DND-41 (cell line): ENCODE results near the gene HLF.

Experiments used
- ATAC-seq: fragments of 200-7000 bp; cut with Tn5 transposase; 3 replicates; pipeline ENCODE4 v1.9.1; 2021; ENCODE audit warnings: low read depth; ENCODE audit not compliant: insufficient read depth
- DNase-seq: peaks from one replicate; pipeline ENCODE4 v3.0.0-alpha.2; 2020
- H2AFZ ChIP-seq: 2 replicates; pipeline ENCODE4 v1.6.0; 2012; ENCODE audit warnings: low read depth, low read length
- H3K27ac ChIP-seq: 2 replicates; pipeline ENCODE4 v1.5.1; 2012; ENCODE audit warnings: low read length, inconsistent platforms
- H3K27me3 ChIP-seq: fragments of 200-600 bp; sonication (generic); 2 replicates; pipeline ENCODE4 v1.6.0; 2012; ENCODE audit warnings: low read length, mild to moderate bottlenecking, inconsistent platforms; ENCODE audit not compliant: insufficient read depth, poor library complexity
- H3K36me3 ChIP-seq: 2 replicates; pipeline ENCODE4 v1.5.1; 2012; ENCODE audit warnings: low read length, inconsistent platforms; ENCODE audit not compliant: insufficient read depth
- H3K4me1 ChIP-seq: 2 replicates; pipeline ENCODE4 v1.5.1; 2012; ENCODE audit warnings: mild to moderate bottlenecking, low read length; ENCODE audit not compliant: insufficient read depth
- H3K4me2 ChIP-seq: 2 replicates; pipeline ENCODE4 v1.6.0; 2012; ENCODE audit warnings: mild to moderate bottlenecking, moderate library complexity, low read length, inconsistent platforms; ENCODE audit not compliant: insufficient read depth
- H3K4me3 ChIP-seq, 2 experiments: fragments of 200-600 bp in 1 of 2; shearing (Covaris generic) in 1 of 2; 2 replicates each; pipeline ENCODE4 v1.5.1; 2012 to 2016; ENCODE audit warnings: inconsistent platforms in 2 of 2, low read length in 2 of 2, mild to moderate bottlenecking in 2 of 2, low read depth in 1 of 2, moderate library complexity in 1 of 2
- H3K79me2 ChIP-seq: 2 replicates; pipeline ENCODE4 v1.6.0; 2012; ENCODE audit warnings: low read length, inconsistent platforms; ENCODE audit not compliant: insufficient read depth
- H3K9ac ChIP-seq: 2 replicates; pipeline ENCODE4 v1.6.0; 2012; ENCODE audit warnings: low read depth, mild to moderate bottlenecking, inconsistent platforms, low read length, moderate library complexity
- H3K9me3 ChIP-seq: 2 replicates; pipeline ENCODE4 v1.5.1; 2012; ENCODE audit warnings: low read length, moderate library complexity, mild to moderate bottlenecking, inconsistent platforms; ENCODE audit not compliant: insufficient read depth, severe bottlenecking
- H4K20me1 ChIP-seq: 2 replicates; pipeline ENCODE4 v1.6.0; 2012; ENCODE audit warnings: low read length; ENCODE audit not compliant: insufficient read depth
- EZH2 ChIP-seq: IDR thresholded peaks from 3 replicates; pipeline ENCODE4 v1.6.1; 2012; ENCODE audit warnings: borderline replicate concordance, low read depth, mild to moderate bottlenecking, moderate library complexity, low read length, inconsistent platforms; ENCODE audit not compliant: severe bottlenecking
- TF ChIP-seq, protein P1 (sequence below): IDR thresholded peaks from 2 replicates; pipeline ENCODE4 v1.5.1; 2012; ENCODE audit warnings: borderline replicate concordance, low read length, moderate library complexity, mild to moderate bottlenecking; ENCODE audit not compliant: poor library complexity, severe bottlenecking; ENCODE audit errors: extremely low read depth

HLF gene

DNA sequence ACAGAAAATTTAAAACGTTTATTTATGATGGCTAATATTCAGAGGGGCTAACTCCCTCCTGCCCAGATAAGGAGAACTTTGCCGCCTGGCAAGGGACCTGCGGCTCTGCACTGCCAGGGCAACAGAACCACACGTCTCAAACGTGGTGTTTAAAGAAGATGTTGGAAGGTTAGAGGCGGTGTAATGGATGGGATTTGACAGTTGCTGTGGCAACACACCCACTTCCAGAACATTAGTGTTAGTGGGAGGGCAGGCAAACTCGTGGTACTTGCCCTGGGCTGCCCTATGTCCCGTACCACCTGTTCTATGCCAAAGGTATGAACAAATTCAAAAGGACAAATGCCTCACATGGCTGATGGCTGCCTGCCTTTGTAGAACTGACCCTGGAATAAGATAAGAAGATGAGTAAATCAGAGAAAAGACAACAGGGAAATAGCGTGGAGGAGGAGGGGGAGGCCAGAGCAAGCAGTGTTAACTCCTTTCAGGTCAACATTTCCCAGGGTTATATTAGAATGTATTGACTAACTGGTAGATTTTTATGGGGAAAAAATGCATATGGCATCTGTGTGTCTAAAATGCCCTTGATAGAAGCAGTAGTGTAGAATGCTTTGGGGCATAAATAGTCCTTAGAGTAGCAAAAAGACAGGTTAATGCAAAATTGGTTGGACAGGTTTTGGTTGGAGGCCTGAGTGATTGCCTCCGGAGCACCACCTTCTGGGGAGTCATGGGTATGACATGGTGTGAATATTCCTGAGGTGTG lies 30.8 kb downstream of the HLF start:
- Histone ChIP-seq H4K20me1 (no peaks in the 10 kb centered on the region), H3K27me3 (no peaks in the 10 kb centered on the region), H3K9ac (no peak overlapping the region), H3K9me3 (no peaks in the 10 kb centered on the region), H3K4me3 (no peak overlapping the region), H2AFZ (no peak overlapping the region), H3K27ac (no peak overlapping the region), H3K4me1 (no peaks in the 10 kb centered on the region), H3K79me2 (no peaks in the 10 kb centered on the region), H3K36me3 (no peaks in the 10 kb centered on the region), H3K4me2 (no peak overlapping the region)
- ATAC-seq (peak; percentile 88), DNase-seq (peak; percentile 65)
- TF ChIP-seq EZH2 = no peak
- TF ChIP-seq, protein P1, sequence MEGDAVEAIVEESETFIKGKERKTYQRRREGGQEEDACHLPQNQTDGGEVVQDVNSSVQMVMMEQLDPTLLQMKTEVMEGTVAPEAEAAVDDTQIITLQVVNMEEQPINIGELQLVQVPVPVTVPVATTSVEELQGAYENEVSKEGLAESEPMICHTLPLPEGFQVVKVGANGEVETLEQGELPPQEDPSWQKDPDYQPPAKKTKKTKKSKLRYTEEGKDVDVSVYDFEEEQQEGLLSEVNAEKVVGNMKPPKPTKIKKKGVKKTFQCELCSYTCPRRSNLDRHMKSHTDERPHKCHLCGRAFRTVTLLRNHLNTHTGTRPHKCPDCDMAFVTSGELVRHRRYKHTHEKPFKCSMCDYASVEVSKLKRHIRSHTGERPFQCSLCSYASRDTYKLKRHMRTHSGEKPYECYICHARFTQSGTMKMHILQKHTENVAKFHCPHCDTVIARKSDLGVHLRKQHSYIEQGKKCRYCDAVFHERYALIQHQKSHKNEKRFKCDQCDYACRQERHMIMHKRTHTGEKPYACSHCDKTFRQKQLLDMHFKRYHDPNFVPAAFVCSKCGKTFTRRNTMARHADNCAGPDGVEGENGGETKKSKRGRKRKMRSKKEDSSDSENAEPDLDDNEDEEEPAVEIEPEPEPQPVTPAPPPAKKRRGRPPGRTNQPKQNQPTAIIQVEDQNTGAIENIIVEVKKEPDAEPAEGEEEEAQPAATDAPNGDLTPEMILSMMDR = peak; percentile 83

DNA sequence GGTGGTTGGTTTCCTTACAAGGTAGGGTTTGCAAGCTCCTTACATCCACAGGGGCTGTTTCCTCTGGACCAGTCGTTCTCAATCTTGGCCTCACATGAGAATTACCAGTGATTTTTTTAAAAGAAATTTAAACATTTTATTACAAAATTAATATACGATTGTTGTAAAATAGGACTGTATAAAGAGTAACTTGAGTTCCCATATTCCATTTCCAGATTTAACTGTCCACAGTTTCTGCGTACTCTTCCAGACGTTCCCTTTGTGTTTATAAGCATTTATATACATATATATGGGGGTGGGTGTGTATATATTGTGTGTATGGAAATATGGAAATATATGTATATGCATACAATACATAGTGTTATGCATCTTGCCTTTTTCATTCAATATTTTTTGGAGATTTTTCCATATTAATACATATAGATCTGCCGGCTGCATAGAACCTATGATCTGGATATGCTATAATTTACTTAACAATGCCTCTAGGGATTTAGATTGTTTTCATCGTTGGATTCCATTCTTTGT lies 31.5 kb downstream of the HLF start:
- H4K20me1 ChIP-seq = no peaks in the 10 kb centered on the region
- H2AFZ ChIP-seq = no peak overlapping the region
- no peak overlapping the region for H3K9ac ChIP-seq
- no peaks in the 10 kb centered on the region for H3K36me3 ChIP-seq
- H3K4me2 ChIP-seq = no peak overlapping the region
- no peak overlapping the region for H3K4me3 ChIP-seq
- TF ChIP-seq EZH2 = no peak
- TF ChIP-seq, protein P1 = no peak
- DNase-seq = no peak
- no peak overlapping the region for H3K27ac ChIP-seq
- no peaks in the 10 kb centered on the region for H3K27me3 ChIP-seq
- H3K9me3 ChIP-seq = no peaks in the 10 kb centered on the region
- H3K79me2 ChIP-seq = no peaks in the 10 kb centered on the region
- no peaks in the 10 kb centered on the region for H3K4me1 ChIP-seq
- ATAC-seq = no peak

DNA sequence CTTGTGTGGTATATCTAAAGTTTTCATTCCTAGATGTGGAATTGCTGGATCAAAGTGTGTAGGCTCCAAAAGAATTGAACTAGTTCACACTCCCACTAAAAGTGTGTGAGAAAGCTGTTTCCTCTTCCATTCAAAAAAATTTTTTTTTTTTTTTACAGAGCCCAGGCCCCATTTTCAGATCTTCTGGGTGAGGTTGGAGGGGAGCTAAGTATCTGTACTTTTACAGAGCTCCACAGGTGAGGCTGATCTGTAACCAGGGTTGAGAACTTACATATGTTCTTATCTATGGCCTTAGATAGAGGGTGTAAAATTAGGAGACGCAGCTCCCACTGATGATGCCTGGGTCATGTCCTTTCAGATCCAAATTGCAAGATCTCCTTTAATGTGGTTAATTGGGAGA lies 31.9 kb downstream of the HLF start:
- no peak overlapping the region for H3K4me2 ChIP-seq
- H3K4me3 ChIP-seq = no peak overlapping the region
- no peaks in the 10 kb centered on the region for H3K27me3 ChIP-seq
- H3K36me3 ChIP-seq = no peaks in the 10 kb centered on the region
- TF ChIP-seq EZH2 = no peak
- TF ChIP-seq, protein P1 = no peak
- H3K9ac ChIP-seq = no peak overlapping the region
- no peak for ATAC-seq
- no peak for DNase-seq
- no peaks in the 10 kb centered on the region for H3K4me1 ChIP-seq
- no peak overlapping the region for H2AFZ ChIP-seq
- no peaks in the 10 kb centered on the region for H3K79me2 ChIP-seq
- H3K9me3 ChIP-seq = no peaks in the 10 kb centered on the region
- H3K27ac ChIP-seq = no peak overlapping the region
- H4K20me1 ChIP-seq = no peaks in the 10 kb centered on the region
